ENCODE measurements around the gene SUMO4.

The SUMO4 gene

GRCh38 chr6:149392093-149392492, 8.0 kb upstream of the SUMO4 start:
- no peak for DNase-seq

GRCh38 chr6:149392535-149392934, 7.5 kb upstream of the SUMO4 start:
- DNase-seq: no peak

GRCh38 chr6:149393002-149393679, 6.9 kb upstream of the SUMO4 start:
- no peak for DNase-seq

- DNase-seq: no peak
These were observed 4.9 kb upstream of the SUMO4 start for GRCh38 chr6:149395185-149395584.

- DNase-seq: no peak
These were observed 2.7 kb upstream of the SUMO4 start for GRCh38 chr6:149397384-149397783.

- DNase-seq: no peak
These were observed 3.5 kb downstream of the SUMO4 start for GRCh38 chr6:149403534-149403933.

GRCh38 chr6:149405823-149406765, 6.0 kb downstream of the SUMO4 start:
- DNase-seq: no peak

DNA sequence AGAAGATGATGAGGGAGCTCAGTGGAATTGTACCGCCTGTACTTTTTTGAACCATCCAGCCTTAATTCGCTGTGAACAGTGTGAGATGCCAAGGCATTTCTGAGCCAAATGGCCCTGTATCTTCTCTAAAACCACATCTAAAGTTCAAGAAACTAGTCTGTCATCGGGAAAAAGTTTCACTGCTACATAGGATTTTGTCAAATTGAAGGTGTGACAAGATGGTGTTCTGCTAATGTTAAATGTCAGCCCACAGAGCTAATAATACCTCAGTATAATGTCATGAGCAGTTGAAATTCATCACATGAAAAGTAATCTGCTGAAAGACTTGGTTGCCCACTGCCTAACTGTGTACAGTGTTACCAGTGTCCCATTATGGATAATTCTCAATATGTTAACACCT, 9.6 kb downstream of the SUMO4 start:
- no peak for DNase-seq

DNA sequence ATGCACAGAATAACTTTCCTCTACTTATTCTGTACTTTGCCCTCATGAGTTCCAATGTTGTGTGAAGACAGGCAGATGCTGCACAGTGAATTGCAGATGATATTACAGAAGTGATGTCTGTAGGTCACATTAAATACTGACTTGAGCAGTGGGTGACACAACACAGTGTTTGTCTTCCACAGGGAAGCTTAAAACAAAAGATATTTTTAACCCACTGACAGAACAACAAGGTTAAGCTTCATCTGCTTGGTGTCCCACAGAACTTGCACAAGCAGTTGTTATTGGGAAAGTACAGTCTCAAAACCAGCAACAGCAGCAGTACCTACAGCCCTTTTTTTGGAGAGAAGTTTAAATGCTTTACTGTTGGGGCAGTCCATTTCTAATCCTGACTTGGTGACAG, 10.5 kb downstream of the SUMO4 start:
- DNase-seq: no peak

DNA sequence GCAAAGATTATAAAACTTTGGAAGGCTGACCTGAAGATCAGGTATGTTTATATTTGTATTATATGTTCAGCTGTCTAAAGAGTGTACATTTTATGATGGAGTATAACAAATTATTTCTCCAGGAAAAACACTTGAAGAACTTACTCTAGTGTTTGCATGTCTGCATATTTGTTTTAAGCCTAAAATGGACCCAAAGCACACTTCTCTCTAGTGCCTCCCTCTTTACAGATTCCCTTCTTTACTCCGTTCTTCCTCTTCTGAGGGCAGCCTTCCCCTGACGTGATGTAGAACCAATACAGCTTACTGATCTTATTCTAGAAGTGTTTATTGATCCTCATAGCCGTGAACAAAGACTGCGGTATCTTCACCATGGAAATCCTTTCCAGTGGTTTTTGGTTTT, 13.9 kb downstream of the SUMO4 start:
- DNase-seq: no peak

DNA sequence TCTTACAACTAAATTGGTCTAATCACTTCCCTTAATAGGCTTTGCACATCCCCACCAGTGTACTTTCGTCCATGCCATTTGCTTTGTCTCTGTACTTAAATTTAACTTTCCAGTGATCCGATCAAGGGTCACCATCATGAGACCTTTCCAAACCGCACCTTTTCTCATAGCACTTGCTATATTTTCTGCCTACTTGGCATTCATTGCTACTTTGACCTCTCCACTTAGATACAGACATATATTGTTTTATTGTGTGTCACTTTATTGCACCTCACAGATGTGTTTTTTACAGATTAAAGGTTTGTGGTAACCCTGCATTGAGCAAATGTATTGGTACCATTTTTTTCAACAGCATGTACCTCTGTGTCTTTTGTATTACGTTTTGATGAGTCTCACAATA, 14.8 kb downstream of the SUMO4 start:
- no peak for DNase-seq

DNA sequence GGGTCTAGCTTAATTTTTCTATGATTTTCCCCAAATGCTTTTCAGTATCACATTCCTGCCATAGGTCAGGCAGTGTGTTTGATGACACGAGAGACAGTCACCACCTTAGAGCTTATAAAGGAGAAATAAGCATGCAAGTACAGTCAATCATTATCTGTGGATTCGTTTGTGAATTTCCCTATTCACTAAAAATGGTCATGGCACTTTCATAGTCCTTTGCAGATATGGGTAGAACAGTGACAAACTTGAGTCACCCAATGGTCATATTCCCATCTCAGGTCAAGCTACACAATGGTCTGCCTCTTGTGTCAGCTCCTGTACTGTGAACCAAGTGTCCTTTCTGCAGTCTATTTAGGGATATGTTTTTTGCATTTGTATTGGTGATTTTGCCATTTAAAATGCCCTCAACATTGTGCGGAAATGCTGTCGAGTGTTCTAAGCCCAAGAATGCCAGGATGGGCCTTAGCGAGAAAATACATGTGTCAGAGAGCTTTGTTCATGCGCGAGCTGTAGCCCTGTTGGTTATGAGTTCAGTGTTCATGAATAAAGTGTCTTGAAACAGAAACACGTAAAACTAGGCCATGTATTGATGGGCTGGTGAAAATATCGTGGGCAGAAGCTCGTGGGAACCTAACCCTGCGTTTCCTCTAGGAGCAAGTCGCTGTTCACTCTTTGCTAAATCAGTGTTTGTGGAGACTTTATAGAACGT, 19.8 kb downstream of the SUMO4 start:
- DNase-seq: no peak

DNA sequence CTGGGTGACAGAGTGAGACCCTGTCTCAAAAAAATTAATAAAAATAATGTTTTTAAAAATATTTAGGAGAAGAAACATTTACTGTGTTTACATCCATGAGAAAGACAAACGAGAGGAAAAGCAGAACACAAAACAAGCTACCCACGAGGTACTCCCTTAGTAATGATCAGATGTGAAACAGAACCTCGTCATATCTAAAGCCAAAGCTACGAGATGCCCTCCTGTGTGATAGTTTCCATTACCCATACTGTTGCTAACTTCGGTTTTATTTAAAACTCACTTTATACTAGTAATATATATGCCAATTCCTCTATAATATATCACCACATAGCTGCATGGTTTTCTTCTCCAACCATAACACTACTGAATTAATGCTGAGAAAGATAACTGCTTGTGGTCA, 21.1 kb downstream of the SUMO4 start:
- no peak for DNase-seq

- DNase-seq: no peak
These were observed 22.5 kb downstream of the SUMO4 start for GRCh38 chr6:149422581-149422980.

- DNase-seq: no peak
These were observed 23.9 kb downstream of the SUMO4 start for GRCh38 chr6:149423964-149424440.

DNA sequence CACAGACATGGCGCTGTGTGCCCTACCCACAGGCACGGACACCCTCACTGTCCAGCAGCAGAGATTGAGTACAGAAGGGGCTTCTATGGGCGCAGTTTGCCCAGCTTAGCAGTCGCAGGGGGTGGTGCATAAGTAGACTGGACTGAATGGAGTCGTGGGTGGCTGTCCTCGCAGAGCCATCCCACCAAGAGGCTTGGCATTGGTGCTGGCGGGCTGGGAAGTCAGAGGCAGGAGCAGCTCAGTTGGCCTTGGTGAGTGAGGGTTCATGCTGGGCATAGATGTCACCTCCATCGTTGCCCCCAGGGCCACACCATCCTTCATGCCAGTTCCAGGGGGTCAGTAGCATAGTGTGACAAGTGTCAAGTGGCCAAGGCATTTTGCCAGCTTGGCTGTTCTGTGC, 25.2 kb downstream of the SUMO4 start:
- DNase-seq: no peak

DNA sequence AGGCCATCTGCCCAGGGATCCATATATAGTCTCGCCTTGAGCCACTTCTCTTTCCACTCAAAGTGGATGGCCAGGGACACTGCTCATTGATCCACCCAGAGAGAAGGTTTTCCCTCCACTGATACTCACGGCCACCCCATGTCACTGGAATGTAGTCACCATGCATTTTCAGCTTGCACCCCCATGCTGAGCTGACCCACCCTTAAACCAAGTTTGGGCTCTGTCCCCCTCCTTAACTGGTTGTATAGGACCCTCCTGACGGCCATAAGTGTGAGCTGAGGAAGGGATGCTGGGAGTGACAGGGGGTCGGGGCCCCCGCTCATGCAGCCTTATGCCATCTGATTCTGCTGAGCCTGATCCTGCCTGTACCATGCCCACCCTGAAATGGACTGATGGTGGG, 25.7 kb downstream of the SUMO4 start:
- no peak for DNase-seq

- DNase-seq: no peak
These were observed 28.5 kb downstream of the SUMO4 start for GRCh38 chr6:149428606-149429005.

- DNase-seq: no peak
These were observed 29.6 kb downstream of the SUMO4 start for GRCh38 chr6:149429427-149430360.

DNA sequence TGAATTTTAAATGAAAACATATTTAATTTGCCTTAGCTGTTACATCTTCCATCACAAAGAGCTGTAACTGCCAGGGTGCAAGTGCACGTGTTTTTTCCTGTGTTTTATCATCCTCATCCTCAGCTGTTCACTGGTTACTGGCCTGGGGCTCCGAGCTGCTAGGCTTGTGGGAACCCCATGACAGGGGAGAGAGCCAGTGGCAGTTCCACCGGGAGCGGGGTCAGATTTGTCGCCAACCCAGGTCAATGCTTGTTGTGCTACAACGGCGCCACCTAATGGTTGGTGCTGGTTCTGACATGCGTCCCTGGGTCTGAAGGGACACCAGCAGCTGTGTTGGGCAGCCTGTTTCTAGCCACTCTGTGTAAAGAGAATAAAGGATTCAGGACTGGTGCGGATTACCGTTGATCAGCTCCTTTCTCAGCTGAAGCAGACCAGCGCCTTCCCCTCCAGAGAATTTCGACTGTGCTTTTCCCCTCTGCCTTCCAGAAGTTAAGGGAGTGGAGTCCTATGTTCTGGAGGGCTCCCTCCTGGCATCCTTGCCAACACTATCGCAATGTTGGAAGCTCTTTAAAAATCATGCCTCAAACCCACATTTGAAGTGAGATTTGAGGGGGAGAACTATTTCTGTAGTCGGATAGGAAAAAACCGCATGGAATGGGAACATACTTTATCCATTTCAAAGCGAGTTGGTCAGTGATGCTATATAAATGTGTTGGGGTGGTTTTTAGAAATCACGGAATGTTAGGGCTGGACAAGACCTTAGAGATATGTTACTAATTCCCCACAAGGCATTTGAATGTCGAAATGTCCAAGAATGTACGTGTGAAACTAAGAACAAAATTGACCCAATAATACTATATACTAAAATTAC, 32.1 kb downstream of the SUMO4 start:
- peak; percentile 56 for DNase-seq

DNA sequence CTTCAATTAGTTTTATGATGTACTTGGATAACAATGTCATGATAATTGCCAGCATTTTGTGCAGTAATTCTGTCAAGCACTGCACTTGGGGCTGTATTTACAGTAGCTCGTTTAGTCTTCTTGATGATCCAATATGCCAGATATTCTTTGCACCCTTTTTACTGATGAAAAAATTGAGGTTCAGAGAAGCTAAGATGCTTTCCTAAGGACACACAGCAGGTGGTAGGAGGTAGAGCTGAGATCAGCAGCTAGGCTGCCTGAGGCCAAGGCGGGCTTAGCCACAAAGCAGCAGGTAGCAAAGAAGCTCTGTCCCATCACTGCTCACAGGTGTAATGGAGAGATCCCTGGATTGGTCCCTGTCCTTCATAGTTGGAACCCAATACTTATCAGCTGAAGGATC, 33.3 kb downstream of the SUMO4 start:
- DNase-seq: no peak

Measured in NCI-H1694 treated with DMSO at 0.1 percent for 48 hours (cell line).